ENCODE results near the gene ERMARD. TPM values are rescaled to one million over a fixed set of nuclear protein-coding genes. Genes with fewer than 3 reads are reported as not detected.

The ERMARD gene
- total and polyA plus RNA-seq, 2 donors (not counting 3 experiments of a cell fraction or from before 2014, with no cell fraction given) = 23.8 to 36.4 TPM

DNA sequence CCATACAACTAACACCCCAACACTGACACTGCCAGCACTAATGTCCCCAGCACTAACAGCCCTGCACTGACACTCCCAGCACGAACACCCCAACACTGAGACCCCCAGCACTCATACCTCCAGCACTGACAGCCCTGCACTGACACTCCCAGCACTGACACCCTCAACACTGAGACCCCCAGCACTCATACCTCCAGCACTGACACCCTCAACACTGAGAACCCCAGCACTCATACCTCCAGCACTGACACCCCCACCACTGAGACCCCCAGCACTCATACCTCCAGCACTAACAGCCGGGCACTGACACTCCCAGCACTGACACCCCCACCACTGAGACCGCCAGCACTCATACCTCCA is 57.2 kb downstream of the ERMARD start:
- POLR2A ChIA-PET = no interaction called here
- no peaks in the 10 kb centered on the region for H3K79me2 ChIP-seq (ENCODE audit: control insufficient read depth, insufficient read depth, low read length)
- dilution Hi-C loops (cut with MboI; ENCODE audit: extremely low pct_ligation_motif_present, low sequenced_read_pairs) = no loop called here

More for the DNA sequence above, 57.2 kb downstream of the ERMARD start:
- DNase-seq (ENCODE audit: low read depth, low spot score) = no peak
- Histone ChIP-seq H3K4me3 (replicated peaks in 1 of 3; ENCODE audit: insufficient read depth in 1 of 3, low read depth in 1 of 3, low read length in 3 of 3) (no peak overlapping the region), H3K4me1 (ENCODE audit: control insufficient read depth, extremely low read depth, insufficient read depth, low read length) (no peaks in the 10 kb centered on the region), H3K9me1 (replicated peaks; ENCODE audit: control insufficient read depth, extremely low read depth, insufficient read depth, low read length) (no peaks in the 10 kb centered on the region), H3K36me3 (ENCODE audit: control insufficient read depth in 2 of 2, extremely low read depth in 1 of 2, insufficient read depth in 2 of 2, low read length in 2 of 2) (no peaks in the 10 kb centered on the region), H2AFZ (ENCODE audit: low read depth, low read length) (no peak overlapping the region), H3K9ac (replicated peaks; ENCODE audit: extremely low read depth, insufficient read depth, low read length) (no peak overlapping the region), H3K27me3 (ENCODE audit: control insufficient read depth in 2 of 2, insufficient read depth in 2 of 2, low read length in 2 of 2) (no peaks in the 10 kb centered on the region), H3K4me2 (ENCODE audit: insufficient read depth, low read length) (no peak overlapping the region), H3K9me3 (replicated peaks; ENCODE audit: control insufficient read depth, insufficient read depth, low read length) (no peaks in the 10 kb centered on the region), H4K20me1 (replicated peaks; ENCODE audit: control insufficient read depth, extremely low read depth, insufficient read depth, low read length) (no peaks in the 10 kb centered on the region), H3K27ac (ENCODE audit: insufficient read depth, low read depth, low read length) (no peak overlapping the region)
- intact Hi-C loops (cut with micrococcal nuclease) = no loop called here
- CTCF ChIA-PET = no interaction called here
- FAIRE-seq = no peak
- TF ChIP-seq POLR2AphosphoS5 (IDR thresholded peaks at IDR 0.05; ENCODE audit: insufficient read depth, low read depth, low read length) (no peak), JUN (IDR thresholded peaks at IDR 0.05; ENCODE audit: borderline replicate concordance, insufficient read depth, insufficient read length, low read depth) (no peak), GATA2 (IDR thresholded peaks at IDR 0.05; ENCODE audit: insufficient read depth, insufficient read length, low read depth, low read length) (no peak), MYC (IDR thresholded peaks at IDR 0.05; ENCODE audit: low read depth, low read length) (no peak), POLR2A (IDR thresholded peaks at IDR 0.05; ENCODE audit: low read depth, low read length) (no peak), FOS (IDR thresholded peaks at IDR 0.05; ENCODE audit: borderline replicate concordance, insufficient read depth, low read length) (no peak), EZH2 (IDR thresholded peaks at IDR 0.05; ENCODE audit: borderline replicate concordance, low read depth, low read length, severe bottlenecking) (no peak)
- TF ChIP-seq, protein P1, sequence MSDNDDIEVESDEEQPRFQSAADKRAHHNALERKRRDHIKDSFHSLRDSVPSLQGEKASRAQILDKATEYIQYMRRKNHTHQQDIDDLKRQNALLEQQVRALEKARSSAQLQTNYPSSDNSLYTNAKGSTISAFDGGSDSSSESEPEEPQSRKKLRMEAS (IDR thresholded peaks at IDR 0.05; ENCODE audit: insufficient read depth, insufficient read length) = no peak
- TF ChIP-seq, protein P2, sequence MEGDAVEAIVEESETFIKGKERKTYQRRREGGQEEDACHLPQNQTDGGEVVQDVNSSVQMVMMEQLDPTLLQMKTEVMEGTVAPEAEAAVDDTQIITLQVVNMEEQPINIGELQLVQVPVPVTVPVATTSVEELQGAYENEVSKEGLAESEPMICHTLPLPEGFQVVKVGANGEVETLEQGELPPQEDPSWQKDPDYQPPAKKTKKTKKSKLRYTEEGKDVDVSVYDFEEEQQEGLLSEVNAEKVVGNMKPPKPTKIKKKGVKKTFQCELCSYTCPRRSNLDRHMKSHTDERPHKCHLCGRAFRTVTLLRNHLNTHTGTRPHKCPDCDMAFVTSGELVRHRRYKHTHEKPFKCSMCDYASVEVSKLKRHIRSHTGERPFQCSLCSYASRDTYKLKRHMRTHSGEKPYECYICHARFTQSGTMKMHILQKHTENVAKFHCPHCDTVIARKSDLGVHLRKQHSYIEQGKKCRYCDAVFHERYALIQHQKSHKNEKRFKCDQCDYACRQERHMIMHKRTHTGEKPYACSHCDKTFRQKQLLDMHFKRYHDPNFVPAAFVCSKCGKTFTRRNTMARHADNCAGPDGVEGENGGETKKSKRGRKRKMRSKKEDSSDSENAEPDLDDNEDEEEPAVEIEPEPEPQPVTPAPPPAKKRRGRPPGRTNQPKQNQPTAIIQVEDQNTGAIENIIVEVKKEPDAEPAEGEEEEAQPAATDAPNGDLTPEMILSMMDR (IDR thresholded peaks at IDR 0.05; ENCODE audit: extremely low read depth in 1 of 2, insufficient read depth in 1 of 2, low read depth in 1 of 2, low read length in 2 of 2) = no peak
- no TSS peak for BruUV-seq (replicated peaks)

Data from endothelial cell of umbilical vein (primary cell).